Prostate gland (tissue), 2 donors: ENCODE data around the gene PCSK6. TPM values are rescaled to one million over a fixed set of nuclear protein-coding genes. Genes with fewer than 3 reads are reported as not detected.

ENCODE experiments used
- DNase-seq: peaks from one replicate; pipeline ENCODE4 v3.0.0-alpha.2; 2019; ENCODE audit warnings: low spot score
- H3K27ac ChIP-seq, 2 donors: fragments of 200-600 bp; sonication (generic); 2 replicates each; pipeline ENCODE4 v1.5.1; 2017 to 2019
- H3K27me3 ChIP-seq: fragments of 200-600 bp; sonication (generic); replicated peaks from 2 replicates; pipeline ENCODE4 v1.5.1; 2019; ENCODE audit not compliant: insufficient read depth
- H3K36me3 ChIP-seq, 2 donors: fragments of 200-600 bp; sonication (generic); 1 replicate in 1 of 2; 2 replicates in 1 of 2; pipeline versions ENCODE4 v1.5.1 to v1.8.1; 2017 to 2019
- H3K4me1 ChIP-seq: fragments of 200-600 bp; sonication (generic); replicated peaks from 2 replicates; pipeline ENCODE4 v1.5.1; 2019
- H3K4me3 ChIP-seq, 2 donors: fragments of 200-600 bp; sonication (generic); 2 replicates each; pipeline ENCODE4 v1.5.1; 2017 to 2019
- H3K9me3 ChIP-seq: fragments of 200-600 bp; sonication (generic); 2 replicates; pipeline ENCODE4 v1.5.1; 2017
- CTCF ChIP-seq, 4 experiments: fragments of 200-600 bp in 2 of 4; fragments of 450-650 bp in 2 of 4; sonication (generic) in 2 of 4; IDR thresholded peaks; 1 replicate in 3 of 4; 2 replicates in 1 of 4; pipeline ENCODE4 v1.5.1; 2016 to 2019; ENCODE audit warnings: antibody characterized with exemption in 4 of 4, mild to moderate bottlenecking in 2 of 4, moderate library complexity in 2 of 4
- POLR2A ChIP-seq: fragments of 450-650 bp; IDR thresholded peaks from one replicate; pipeline ENCODE4 v1.6.1; 2016; ENCODE audit warnings: antibody characterized with exemption, mild to moderate bottlenecking
- POLR2AphosphoS5 ChIP-seq: sonication (generic); formaldehyde crosslinking; IDR thresholded peaks from one replicate; pipeline ENCODE4 v1.6.1; 2017; ENCODE audit warnings: antibody characterized with exemption
- WGBS: methylation state at CpG from one replicate; pipeline ENCODE4 v1.1.5; 2018; 5-methylcytosine and 5-hydroxymethylcytosine counted together
- intact Hi-C: fragments of 100-400 bp; cut with DNase I; formaldehyde crosslinking; loops from one replicate; pipeline ENCODE4 v1.14.2; 2022
- total RNA-seq, 2 donors: library from RNA; depleted of rRNA; stranded (reverse); fragments of >200 nt; gene quantifications; one replicate each; pipeline ENCODE4 v1.1.0, GENCODE V29; 2016

PCSK6 gene
- total RNA-seq, 2 donors from 2014 or later, result 4.4 to 84.1 TPM

GRCh38 chr15:101386006-101386405 is 103.5 kb downstream of the PCSK6 start:
- WGBS, result 93% methylated on average over 18 of the region's 18 CpGs
- intact Hi-C loops, result no loop called here
- TF ChIP-seq POLR2A, result no peak
- TF ChIP-seq CTCF (IDR thresholded peaks at IDR 0.05), result no peak
- no peak for TF ChIP-seq POLR2AphosphoS5
- no peaks in the 10 kb centered on the region for H3K4me1 ChIP-seq
- no peaks in the 10 kb centered on the region for H3K9me3 ChIP-seq
- no peaks in the 10 kb centered on the region for H3K36me3 ChIP-seq
- no peak for DNase-seq
- H3K27me3 ChIP-seq, result no peaks in the 10 kb centered on the region
- H3K4me3 ChIP-seq, result no peak overlapping the region
- no peak overlapping the region for H3K27ac ChIP-seq

GRCh38 chr15:101384276-101384675 is 105.2 kb downstream of the PCSK6 start:
- no peak for TF ChIP-seq POLR2AphosphoS5
- no peak for TF ChIP-seq POLR2A
- TF ChIP-seq CTCF (IDR thresholded peaks at IDR 0.05), result no peak
- Histone ChIP-seq H3K4me1 (no peaks in the 10 kb centered on the region), H3K27ac (no peak overlapping the region), H3K4me3 (no peak overlapping the region), H3K9me3 (no peaks in the 10 kb centered on the region), H3K36me3 (no peaks in the 10 kb centered on the region), H3K27me3 (no peaks in the 10 kb centered on the region)
- intact Hi-C loops, result no loop called here
- 66% methylated on average over 14 of the region's 14 CpGs for WGBS
- DNase-seq, result no peak

GRCh38 chr15:101382544-101382943 is 107.0 kb downstream of the PCSK6 start:
- Histone ChIP-seq H3K4me3 (no peak overlapping the region), H3K27me3 (no peaks in the 10 kb centered on the region), H3K36me3 (no peaks in the 10 kb centered on the region), H3K4me1 (no peaks in the 10 kb centered on the region), H3K27ac (no peak overlapping the region), H3K9me3 (no peaks in the 10 kb centered on the region)
- no peak for TF ChIP-seq POLR2AphosphoS5
- no peak for TF ChIP-seq CTCF (IDR thresholded peaks at IDR 0.05)
- TF ChIP-seq POLR2A, result no peak
- 58% methylated on average over 7 of the region's 7 CpGs for WGBS
- intact Hi-C loops, result no loop called here
- no peak for DNase-seq

GRCh38 chr15:101381671-101382212 is 107.8 kb downstream of the PCSK6 start:
- Histone ChIP-seq H3K4me3 (no peak overlapping the region), H3K36me3 (no peaks in the 10 kb centered on the region), H3K9me3 (no peaks in the 10 kb centered on the region), H3K27ac (no peak overlapping the region), H3K27me3 (no peaks in the 10 kb centered on the region), H3K4me1 (no peaks in the 10 kb centered on the region)
- WGBS, result 69% methylated on average over 14 of the region's 14 CpGs
- intact Hi-C loops, result no loop called here
- DNase-seq, result no peak
- no peak for TF ChIP-seq CTCF (IDR thresholded peaks at IDR 0.05)
- no peak for TF ChIP-seq POLR2AphosphoS5
- no peak for TF ChIP-seq POLR2A

- WGBS, result 92% methylated on average over 15 of the region's 15 CpGs
- Histone ChIP-seq H3K4me3 (no peak overlapping the region), H3K27ac (no peak overlapping the region), H3K4me1 (no peaks in the 10 kb centered on the region), H3K36me3 (no peaks in the 10 kb centered on the region), H3K27me3 (no peaks in the 10 kb centered on the region), H3K9me3 (no peaks in the 10 kb centered on the region)
- no peak for DNase-seq
- no peak for TF ChIP-seq POLR2AphosphoS5
- TF ChIP-seq CTCF (IDR thresholded peaks at IDR 0.05), result no peak
- no peak for TF ChIP-seq POLR2A
- intact Hi-C loops, result no loop called here
Measured at GRCh38 chr15:101380146-101380545, 109.4 kb downstream of the PCSK6 start.
